GM19099 (cell line): ENCODE data around the gene PLEKHA5.

Experiments
- POLR2A ChIP-seq: IDR thresholded peaks from 3 replicates; pipeline ENCODE4 v1.6.1; 2011; ENCODE audit warnings: low read depth; ENCODE audit not compliant: insufficient read length; ENCODE audit errors: extremely low read depth

PLEKHA5 gene, protein sequence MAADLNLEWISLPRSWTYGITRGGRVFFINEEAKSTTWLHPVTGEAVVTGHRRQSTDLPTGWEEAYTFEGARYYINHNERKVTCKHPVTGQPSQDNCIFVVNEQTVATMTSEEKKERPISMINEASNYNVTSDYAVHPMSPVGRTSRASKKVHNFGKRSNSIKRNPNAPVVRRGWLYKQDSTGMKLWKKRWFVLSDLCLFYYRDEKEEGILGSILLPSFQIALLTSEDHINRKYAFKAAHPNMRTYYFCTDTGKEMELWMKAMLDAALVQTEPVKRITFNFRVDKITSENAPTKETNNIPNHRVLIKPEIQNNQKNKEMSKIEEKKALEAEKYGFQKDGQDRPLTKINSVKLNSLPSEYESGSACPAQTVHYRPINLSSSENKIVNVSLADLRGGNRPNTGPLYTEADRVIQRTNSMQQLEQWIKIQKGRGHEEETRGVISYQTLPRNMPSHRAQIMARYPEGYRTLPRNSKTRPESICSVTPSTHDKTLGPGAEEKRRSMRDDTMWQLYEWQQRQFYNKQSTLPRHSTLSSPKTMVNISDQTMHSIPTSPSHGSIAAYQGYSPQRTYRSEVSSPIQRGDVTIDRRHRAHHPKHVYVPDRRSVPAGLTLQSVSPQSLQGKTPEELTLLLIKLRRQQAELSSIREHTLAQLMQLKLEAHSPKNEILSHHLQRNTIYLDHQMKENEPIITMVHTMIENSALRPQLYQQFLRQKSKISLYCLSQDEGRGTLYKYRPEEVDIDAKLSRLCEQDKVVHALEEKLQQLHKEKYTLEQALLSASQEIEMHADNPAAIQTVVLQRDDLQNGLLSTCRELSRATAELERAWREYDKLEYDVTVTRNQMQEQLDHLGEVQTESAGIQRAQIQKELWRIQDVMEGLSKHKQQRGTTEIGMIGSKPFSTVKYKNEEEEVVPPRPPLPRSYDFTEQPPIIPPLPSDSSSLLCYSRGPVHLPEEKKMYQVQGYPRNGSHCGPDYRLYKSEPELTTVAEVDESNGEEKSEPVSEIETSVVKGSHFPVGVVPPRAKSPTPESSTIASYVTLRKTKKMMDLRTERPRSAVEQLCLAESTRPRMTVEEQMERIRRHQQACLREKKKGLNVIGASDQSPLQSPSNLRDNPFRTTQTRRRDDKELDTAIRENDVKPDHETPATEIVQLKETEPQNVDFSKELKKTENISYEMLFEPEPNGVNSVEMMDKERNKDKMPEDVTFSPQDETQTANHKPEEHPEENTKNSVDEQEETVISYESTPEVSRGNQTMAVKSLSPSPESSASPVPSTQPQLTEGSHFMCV

DNA sequence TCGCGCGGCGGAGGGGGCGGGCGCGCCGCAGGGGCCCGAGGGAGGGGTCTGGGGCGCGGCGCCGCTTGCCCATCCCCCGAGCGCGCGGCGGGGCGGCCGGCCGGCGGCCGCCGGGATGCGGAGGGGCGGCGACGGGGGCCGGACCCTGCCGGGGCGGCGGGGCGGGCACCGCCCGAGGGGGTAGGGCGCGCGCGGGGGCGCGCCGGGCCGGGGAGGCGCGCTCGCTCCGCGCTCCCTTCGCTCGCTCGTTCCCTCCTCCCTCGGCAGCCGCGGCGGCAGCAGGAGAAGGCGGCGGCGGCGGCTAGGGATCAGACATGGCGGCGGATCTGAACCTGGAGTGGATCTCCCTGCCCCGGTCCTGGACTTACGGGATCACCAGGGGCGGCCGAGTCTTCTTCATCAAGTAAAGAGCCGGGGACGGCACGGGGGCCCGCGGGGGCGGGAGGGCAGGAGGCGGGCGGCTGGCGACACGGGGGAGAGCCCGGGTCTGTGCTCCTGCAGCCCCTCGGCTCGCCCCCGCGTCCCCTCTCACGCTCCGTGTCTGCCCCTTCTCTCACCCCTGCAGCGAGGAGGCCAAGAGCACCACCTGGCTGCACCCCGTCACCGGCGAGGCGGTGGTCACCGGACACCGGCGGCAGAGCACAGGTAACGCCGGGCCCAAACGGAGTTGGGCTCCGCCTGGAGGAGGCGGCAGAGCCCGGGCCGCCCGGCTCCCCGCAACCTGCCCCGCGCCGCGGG lies at the start of gene PLEKHA5:
Gene PLEKHA5 (plus strand): TSS at position 248 of the 738 bp plus-strand sequence. CDS start 67 bp downstream, at position 315.
- no peak for TF ChIP-seq POLR2A

DNA sequence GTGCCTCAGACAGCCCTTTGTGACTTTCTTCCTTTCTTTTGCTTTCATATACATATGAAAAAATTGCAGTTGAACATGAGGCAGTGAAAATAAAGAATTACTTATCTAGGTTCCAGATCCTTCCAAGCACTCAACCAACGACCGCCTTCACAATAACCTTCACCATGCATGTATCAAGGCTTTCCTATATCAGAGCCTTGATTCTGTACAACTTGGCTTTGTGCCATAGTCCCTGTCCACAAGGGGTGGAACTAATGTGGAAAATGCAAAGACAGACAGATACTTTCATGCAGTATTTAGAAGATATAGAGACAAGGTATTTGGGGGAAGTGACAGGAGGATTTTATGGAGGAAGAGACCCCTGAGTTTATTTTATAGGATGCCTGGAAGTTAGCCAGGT lies 48.6 kb upstream of the PLEKHA5 start:
- TF ChIP-seq POLR2A, result no peak

DNA sequence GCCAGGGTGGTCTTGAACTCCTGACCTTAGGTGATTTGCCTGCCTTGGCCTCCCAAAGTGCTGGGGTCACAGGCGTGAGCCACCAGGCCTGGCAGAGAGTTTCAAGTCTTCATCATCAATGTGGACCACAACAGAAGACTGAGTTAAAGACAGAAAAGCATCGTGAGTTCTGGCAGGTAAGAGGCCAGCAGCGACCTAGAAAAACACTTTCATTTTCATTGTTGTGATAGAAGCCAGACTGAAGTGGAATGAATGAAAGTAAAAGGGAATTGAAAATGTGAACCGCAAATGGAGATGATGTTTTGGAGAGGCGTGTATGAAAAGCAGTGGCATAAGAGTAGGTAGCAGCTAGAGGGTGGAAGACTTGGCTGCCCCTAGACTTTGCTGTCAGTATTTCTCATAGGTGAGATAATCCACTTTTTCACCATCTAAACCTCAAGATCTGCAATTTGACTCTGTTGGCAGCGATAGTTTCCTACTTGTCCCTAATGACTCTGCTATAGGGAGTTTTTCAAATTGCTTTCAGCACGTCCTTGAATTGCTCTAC lies 47.1 kb upstream of the PLEKHA5 start:
- no peak for TF ChIP-seq POLR2A

DNA sequence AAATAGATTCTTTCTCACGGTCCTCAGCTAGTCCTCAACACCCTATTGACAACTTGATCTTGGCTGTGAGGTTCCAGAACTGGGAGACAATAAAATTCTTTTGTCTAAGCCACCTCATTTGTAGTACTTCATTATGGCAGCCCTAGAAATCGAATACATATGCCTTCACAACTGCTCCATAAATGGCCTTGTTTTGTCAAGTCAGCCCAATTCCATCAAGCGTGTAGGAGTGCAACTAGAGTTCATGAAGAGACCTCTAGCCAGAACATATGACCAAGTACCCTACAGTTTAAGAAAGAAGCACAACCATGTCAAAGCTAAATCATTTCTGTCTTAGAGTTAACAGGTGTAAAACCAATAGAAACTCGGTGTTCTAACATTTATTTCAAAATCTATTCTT lies 45.0 kb upstream of the PLEKHA5 start:
- TF ChIP-seq POLR2A, result no peak

DNA sequence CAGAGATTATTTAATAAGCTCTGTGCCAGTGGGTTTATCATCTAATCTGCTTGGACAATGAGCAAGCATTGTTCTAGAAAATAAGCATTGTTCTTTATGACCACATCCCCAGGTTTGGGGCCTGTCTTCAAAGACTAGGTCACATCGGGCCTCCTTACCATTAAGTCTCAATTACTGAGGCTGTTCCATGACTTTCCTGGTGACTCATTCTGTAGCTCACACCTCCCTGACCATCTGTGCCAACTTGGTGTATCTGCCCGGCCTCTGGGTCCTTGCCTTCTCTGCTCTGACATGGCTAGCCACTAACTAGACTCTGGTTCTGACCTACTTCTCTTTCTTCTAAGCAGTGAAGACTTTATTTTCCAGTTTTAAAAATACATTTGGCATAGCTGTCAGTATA lies 44.4 kb upstream of the PLEKHA5 start:
- TF ChIP-seq POLR2A, result no peak

DNA sequence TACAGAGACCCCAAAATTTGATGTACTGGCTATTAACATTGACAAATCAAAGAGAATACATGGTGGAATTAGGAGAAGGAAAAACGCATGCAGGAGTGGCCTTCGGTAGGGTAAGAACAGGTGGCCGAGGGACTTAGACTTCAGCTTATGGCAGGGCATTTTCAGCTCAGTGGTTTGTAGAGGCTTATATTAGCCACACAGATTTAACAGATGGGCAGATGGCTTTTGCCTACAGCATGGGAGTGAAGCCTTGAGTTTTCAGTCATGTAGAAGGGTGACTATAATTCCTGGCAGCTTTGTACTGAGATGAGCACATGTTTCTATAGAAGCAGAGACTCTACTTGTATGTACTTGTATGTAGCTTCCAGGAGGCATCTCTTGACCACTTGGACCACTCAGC lies 40.9 kb upstream of the PLEKHA5 start:
- TF ChIP-seq POLR2A, result no peak

DNA sequence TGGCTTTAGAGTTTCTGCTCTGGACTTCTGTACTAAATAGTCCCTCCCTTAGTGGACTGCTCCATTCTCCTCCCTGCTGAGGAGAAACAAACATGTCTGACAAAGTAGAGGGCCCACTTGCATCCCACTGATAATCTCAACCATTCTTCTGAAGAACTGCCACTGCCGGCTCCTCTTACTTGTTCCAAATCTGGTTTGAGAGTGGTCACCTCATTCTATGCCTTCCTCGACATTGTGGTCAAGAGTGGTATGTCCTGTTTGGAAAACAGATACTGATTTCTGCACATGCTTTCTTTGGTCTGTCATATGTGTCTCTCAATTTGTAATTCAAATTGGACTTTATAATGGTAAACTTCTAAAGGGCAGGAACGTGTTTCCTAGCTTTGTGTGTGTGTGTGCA lies 36.3 kb upstream of the PLEKHA5 start:
- no peak for TF ChIP-seq POLR2A

DNA sequence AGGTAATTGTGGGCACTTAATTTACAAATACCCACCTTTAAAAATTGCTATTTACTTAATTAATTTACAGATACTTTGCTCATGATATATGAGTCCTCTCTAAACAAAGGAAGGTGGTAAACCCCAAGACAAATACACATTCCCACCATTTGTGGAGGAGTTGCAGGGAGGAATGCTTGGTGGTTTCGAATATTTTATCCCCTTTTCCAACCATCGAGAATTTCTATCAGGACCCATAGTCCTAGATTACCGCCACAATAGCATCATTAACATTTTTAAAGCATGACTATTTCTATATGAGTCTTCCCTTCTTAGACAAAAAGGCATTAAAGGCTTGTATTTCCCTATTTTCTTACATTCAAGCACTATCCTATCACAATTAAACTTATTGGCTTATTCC lies 34.2 kb upstream of the PLEKHA5 start:
- no peak for TF ChIP-seq POLR2A

DNA sequence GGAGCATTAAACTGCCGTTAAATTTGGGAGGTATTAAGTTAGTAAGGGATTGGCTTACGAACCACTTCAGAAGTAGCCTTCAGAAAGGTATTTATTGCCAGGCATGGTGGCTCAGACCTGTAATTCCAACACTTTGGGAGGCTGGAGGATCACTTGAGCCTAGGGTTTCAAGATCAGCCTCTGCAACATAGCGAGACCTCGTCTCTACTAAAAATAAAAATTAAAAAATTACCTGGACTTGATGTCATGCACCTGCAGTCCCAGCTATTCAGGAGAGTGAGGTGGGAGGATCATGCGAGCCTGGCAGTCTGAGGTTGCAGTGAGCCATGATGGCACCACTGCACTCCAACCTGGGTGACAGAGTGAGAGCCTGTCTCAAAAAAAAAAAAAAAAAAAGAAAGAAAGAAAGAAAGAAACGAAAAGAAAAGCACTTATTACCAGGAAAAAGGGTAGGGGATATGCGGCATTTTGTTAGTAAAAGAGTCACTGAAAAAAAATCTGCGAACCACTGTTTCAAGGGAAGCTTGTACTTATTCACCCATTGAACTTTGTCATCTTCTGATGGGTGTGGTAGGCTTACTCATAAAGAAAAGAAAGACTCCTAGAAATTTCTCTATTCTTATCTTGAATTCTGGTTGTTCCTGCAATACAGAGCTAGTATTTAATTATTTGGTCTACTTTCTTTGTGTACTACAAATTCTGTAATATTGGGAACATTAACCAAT lies 33.6 kb upstream of the PLEKHA5 start:
- TF ChIP-seq POLR2A, result no peak

DNA sequence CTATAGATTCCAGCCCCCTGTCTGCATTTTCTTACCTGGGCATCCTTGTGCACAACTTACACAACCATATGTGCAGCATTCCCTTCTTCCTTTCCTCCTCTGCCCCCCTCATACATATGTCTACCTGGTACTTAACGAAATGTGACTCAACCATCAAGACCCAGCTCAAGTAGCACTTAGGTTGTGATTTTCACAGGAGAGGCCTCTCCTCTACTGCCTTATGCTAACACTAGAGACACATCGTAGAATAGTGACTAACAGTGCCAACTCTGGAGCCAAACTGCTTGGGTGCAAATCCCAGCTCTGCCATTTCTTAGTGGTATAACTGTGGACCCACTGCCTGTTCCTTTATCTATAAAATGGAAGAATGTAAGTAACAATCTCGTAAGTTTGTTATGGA lies 24.1 kb upstream of the PLEKHA5 start:
- no peak for TF ChIP-seq POLR2A

DNA sequence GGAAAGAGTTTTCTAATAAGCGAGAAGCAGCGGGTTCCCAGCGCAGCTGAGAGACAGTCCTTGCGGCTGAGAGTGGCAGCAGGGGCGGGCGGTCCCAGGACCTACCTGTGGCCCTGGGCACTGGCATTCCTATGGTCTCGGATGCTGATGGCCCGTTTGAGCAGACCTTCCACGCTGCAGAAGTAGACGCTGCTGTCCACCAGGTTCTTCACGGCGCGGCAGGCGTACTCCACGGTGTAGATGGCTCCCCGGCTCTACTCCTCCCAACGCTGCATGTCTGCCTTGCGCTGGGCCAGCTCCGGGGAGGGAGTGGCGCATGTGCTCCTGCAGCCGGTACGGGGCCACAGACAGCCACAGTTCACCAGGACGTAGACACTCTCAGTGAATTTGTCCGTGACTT lies 21.8 kb upstream of the PLEKHA5 start:
- TF ChIP-seq POLR2A, result no peak

DNA sequence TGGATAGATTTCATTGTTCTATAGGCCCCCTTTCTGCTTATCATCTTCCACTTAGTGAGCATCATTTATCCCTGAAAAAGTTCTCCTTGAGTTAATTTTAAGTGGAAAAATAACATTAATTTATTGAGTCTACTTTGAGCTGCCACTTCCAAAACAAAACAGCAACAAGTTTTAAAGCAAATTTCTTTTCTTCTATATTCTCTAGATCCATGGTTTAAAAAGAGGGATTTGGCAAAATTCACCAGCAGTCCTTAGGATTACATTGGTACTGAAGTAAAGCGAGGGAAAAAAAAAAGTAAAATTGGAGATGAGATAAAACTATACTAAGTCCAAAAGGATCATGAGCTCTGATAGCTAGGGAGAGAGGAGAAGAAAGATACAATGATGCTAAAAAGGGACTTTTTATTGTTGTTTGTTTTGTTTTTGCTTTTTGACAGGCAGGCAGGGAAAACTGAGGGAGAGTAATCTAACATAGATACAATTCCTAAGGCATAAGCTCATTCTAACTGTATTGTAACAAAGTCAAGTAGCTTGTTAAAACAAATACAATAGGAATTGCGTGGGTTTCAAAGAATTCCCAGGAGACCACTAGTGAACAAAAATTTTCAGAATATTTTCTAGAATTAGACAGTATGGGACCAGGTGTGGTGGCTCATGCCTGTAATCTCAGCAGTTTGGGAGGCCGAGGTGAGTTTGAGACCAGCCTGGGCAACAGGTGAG lies 19.2 kb upstream of the PLEKHA5 start:
- TF ChIP-seq POLR2A, result no peak

DNA sequence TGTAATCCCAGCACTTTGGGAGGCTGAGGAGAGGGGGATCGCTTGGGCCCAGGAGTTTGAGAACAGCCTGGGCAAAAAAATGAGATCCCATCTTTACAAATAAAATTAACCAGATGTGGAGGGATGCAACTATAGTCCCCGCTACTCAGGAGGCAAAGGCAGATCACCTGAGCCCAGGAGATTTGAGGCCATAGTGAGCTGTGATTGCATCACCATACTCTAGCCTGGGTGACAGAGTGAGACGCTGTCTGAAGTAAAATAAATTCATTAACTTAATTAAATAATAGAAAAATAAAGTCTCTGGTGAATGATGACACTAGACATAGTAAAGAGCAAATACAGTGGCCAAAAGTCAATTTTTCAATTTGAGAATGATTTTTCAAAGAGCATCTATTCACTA lies 16.1 kb upstream of the PLEKHA5 start:
- no peak for TF ChIP-seq POLR2A
